ENCODE measurements around the gene CLOCK.

The CLOCK gene

GRCh38 chr4:55549888-55550287 is 3.2 kb upstream of the CLOCK start:
- DNase-seq: no peak
- TF ChIP-seq GATA1 (IDR thresholded peaks at IDR 0.05; ENCODE audit: low read depth, low read length): no peak
- no peak for TF ChIP-seq POLR2A (IDR thresholded peaks at IDR 0.05; ENCODE audit: low read length)

GRCh38 chr4:55547918-55548317 is 1.2 kb upstream of the CLOCK start:
- DNase-seq: no peak
- no peak for TF ChIP-seq GATA1 (IDR thresholded peaks at IDR 0.05; ENCODE audit: low read depth, low read length)
- TF ChIP-seq POLR2A (IDR thresholded peaks at IDR 0.05; ENCODE audit: low read length): no peak

- TF ChIP-seq GATA1 (IDR thresholded peaks at IDR 0.05; ENCODE audit: low read depth, low read length): no peak
- no peak for TF ChIP-seq POLR2A (IDR thresholded peaks at IDR 0.05; ENCODE audit: low read length)
- no peak for DNase-seq
Observed at GRCh38 chr4:55547466-55547770, 709 bp upstream of the CLOCK start.

- TF ChIP-seq GATA1 (IDR thresholded peaks at IDR 0.05; ENCODE audit: low read depth, low read length) (no peak), POLR2A (IDR thresholded peaks at IDR 0.05; ENCODE audit: low read length) (no peak)
Observed at GRCh38 chr4:55546506-55546755, 278 bp downstream of the CLOCK start.

GRCh38 chr4:55545641-55546505 is 836 bp downstream of the CLOCK start:
- DNase-seq: peak; percentile 84 to 87
- TF ChIP-seq POLR2A (IDR thresholded peaks at IDR 0.05; ENCODE audit: low read length): peak; percentile 44
- no peak for TF ChIP-seq GATA1 (IDR thresholded peaks at IDR 0.05; ENCODE audit: low read depth, low read length)

More at GRCh38 chr4:55546506-55546755, 278 bp downstream of the CLOCK start:
- DNase-seq: no peak

- DNase-seq: peak; percentile 17 to 35
Observed at GRCh38 chr4:55545151-55545550, 1.6 kb downstream of the CLOCK start.

GRCh38 chr4:55543858-55544257 is 2.9 kb downstream of the CLOCK start:
- TF ChIP-seq POLR2A (IDR thresholded peaks at IDR 0.05; ENCODE audit: low read length) (no peak), GATA1 (IDR thresholded peaks at IDR 0.05; ENCODE audit: low read depth, low read length) (no peak)
- peak; percentile 50 to 58 for DNase-seq

More at GRCh38 chr4:55545151-55545550, 1.6 kb downstream of the CLOCK start:
- TF ChIP-seq GATA1 (IDR thresholded peaks at IDR 0.05; ENCODE audit: low read depth, low read length): no peak

GRCh38 chr4:55540271-55540670 is 6.4 kb downstream of the CLOCK start:
- DNase-seq: no peak
- TF ChIP-seq POLR2A (IDR thresholded peaks at IDR 0.05; ENCODE audit: low read length) (no peak), GATA1 (IDR thresholded peaks at IDR 0.05; ENCODE audit: low read depth, low read length) (no peak)

GRCh38 chr4:55539658-55540057 is 7.1 kb downstream of the CLOCK start:
- no peak for TF ChIP-seq POLR2A (IDR thresholded peaks at IDR 0.05; ENCODE audit: low read length)
- TF ChIP-seq GATA1 (IDR thresholded peaks at IDR 0.05; ENCODE audit: low read depth, low read length): no peak
- DNase-seq: no peak

GRCh38 chr4:55538531-55538930 is 8.2 kb downstream of the CLOCK start:
- DNase-seq: no peak
- TF ChIP-seq POLR2A (IDR thresholded peaks at IDR 0.05; ENCODE audit: low read length) (no peak), GATA1 (IDR thresholded peaks at IDR 0.05; ENCODE audit: low read depth, low read length) (no peak)

- TF ChIP-seq POLR2A (IDR thresholded peaks at IDR 0.05; ENCODE audit: low read length) (no peak), GATA1 (IDR thresholded peaks at IDR 0.05; ENCODE audit: low read depth, low read length) (no peak)
- no peak for DNase-seq
Observed at GRCh38 chr4:55534306-55534705, 12.4 kb downstream of the CLOCK start.

- DNase-seq: no peak
- TF ChIP-seq POLR2A (IDR thresholded peaks at IDR 0.05; ENCODE audit: low read length): no peak
- no peak for TF ChIP-seq GATA1 (IDR thresholded peaks at IDR 0.05; ENCODE audit: low read depth, low read length)
Observed at GRCh38 chr4:55530691-55531090, 16.0 kb downstream of the CLOCK start.

- DNase-seq: no peak
- TF ChIP-seq GATA1 (IDR thresholded peaks at IDR 0.05; ENCODE audit: low read depth, low read length) (no peak), POLR2A (IDR thresholded peaks at IDR 0.05; ENCODE audit: low read length) (no peak)
Observed at GRCh38 chr4:55530167-55530566, 16.5 kb downstream of the CLOCK start.

- DNase-seq: no peak
- TF ChIP-seq GATA1 (IDR thresholded peaks at IDR 0.05; ENCODE audit: low read depth, low read length): no peak
- no peak for TF ChIP-seq POLR2A (IDR thresholded peaks at IDR 0.05; ENCODE audit: low read length)
Observed at GRCh38 chr4:55528491-55528890, 18.2 kb downstream of the CLOCK start.

- DNase-seq: no peak
Observed at GRCh38 chr4:55524844-55525571, 21.7 kb downstream of the CLOCK start.

More at GRCh38 chr4:55524844-55525571, 21.7 kb downstream of the CLOCK start:
- TF ChIP-seq POLR2A (IDR thresholded peaks at IDR 0.05; ENCODE audit: low read length) (no peak), GATA1 (IDR thresholded peaks at IDR 0.05; ENCODE audit: low read depth, low read length) (no peak)

Measured in erythroblast (primary cell).